HepG2 (cell line): ENCODE results near the gene TRAF3. TPM values are rescaled to one million over a fixed set of nuclear protein-coding genes. Genes with fewer than 3 reads are reported as not detected.
A peak's percentile ranks its signal among the peaks of the same experiment; 100 is the strongest.

ENCODE experiments used
- CENPX ChIP-seq: sonication (generic); formaldehyde crosslinking; IDR thresholded peaks from 2 replicates; pipeline ENCODE4 v1.9.0; 2021; ENCODE audit warnings: mild to moderate bottlenecking, missing genetic modification reagents, moderate library complexity
- GABPA ChIP-seq, 2 experiments: IDR thresholded peaks; 2 replicates each; pipeline ENCODE4 v1.6.1; 2011 to 2016; ENCODE audit warnings: low read depth in 2 of 2, low read length in 1 of 2, missing biosample characterization in 1 of 2, missing genetic modification characterization in 1 of 2
- KLF9 ChIP-seq: IDR thresholded peaks from 2 replicates; pipeline ENCODE4 v1.6.1; 2016; ENCODE audit warnings: low read depth
- MED13 ChIP-seq: sonication (generic); formaldehyde crosslinking; IDR thresholded peaks from 2 replicates; pipeline ENCODE4 v1.5.0; 2020; ENCODE audit warnings: missing genetic modification reagents
- MXI1 ChIP-seq: IDR thresholded peaks from 3 replicates; pipeline ENCODE4 v1.6.1; 2012; ENCODE audit warnings: low read depth, low read length, inconsistent platforms, borderline replicate concordance
- NCOA2 ChIP-seq: sonication (generic); formaldehyde crosslinking; IDR thresholded peaks from 2 replicates; pipeline ENCODE4 v1.8.0; 2022; ENCODE audit warnings: inconsistent platforms
- NFYC ChIP-seq: IDR thresholded peaks from 2 replicates; pipeline ENCODE4 v1.6.1; 2016; ENCODE audit warnings: missing genetic modification reagents, missing compliant biosample characterization
- SPEN ChIP-seq: sonication (generic); formaldehyde crosslinking; IDR thresholded peaks from 2 replicates; pipeline ENCODE4 v1.5.1; 2020; ENCODE audit warnings: low read depth, mild to moderate bottlenecking, missing genetic modification reagents
- ZNF292 ChIP-seq: sonication (generic); formaldehyde crosslinking; IDR thresholded peaks from 2 replicates; pipeline ENCODE4 v1.8.1; 2022; ENCODE audit warnings: mild to moderate bottlenecking, low read depth, missing genetic modification reagents, borderline replicate concordance
- polyA plus RNA-seq, 8 experiments: library from polyadenylated mRNA; depleted of rRNA in 3 of 8; stranded (reverse) in 7 of 8; unstranded in 1 of 8; fragments of >200 nt; fragmentation: Illumina TruSeq in 4 of 8; extraction: Trizol in 4 of 8; gene quantifications; 2 replicates each; pipeline versions ENCODE4 v1.2.1 to v1.2.3, GENCODE V29; 2011 to 2016; ENCODE audit warnings: low read depth in 4 of 8, missing spikeins in 1 of 8, mixed read lengths in 1 of 8; ENCODE audit not compliant: insufficient read depth in 1 of 8
- total RNA-seq, 5 experiments: library from RNA; depleted of rRNA; stranded (reverse); fragments of >200 nt; fragmentation: Illumina TruSeq; extraction: Trizol; gene quantifications; 2 replicates each; pipeline ENCODE4 v1.2.3, GENCODE V29; 2016; ENCODE audit warnings: low read depth in 1 of 5
- TF ChIP-seq, protein P1 (sequence below): sonication (generic); formaldehyde crosslinking; IDR thresholded peaks from 2 replicates; pipeline ENCODE4 v1.4.0; 2020; ENCODE audit warnings: missing genetic modification reagents
- TF ChIP-seq, protein P2 (sequence below): sonication (generic); formaldehyde crosslinking; IDR thresholded peaks from 2 replicates; pipeline ENCODE4 v1.8.1; 2023; ENCODE audit warnings: mild to moderate bottlenecking, missing genetic modification reagents
- TF ChIP-seq, protein P3 (sequence below): sonication (generic); formaldehyde crosslinking; IDR thresholded peaks from 2 replicates; pipeline ENCODE4 v1.4.0; 2020; ENCODE audit warnings: mild to moderate bottlenecking, missing genetic modification reagents
- TF ChIP-seq, protein P4 (sequence below), 2 experiments: sonication (generic) in 1 of 2; formaldehyde crosslinking in 1 of 2; IDR thresholded peaks; 2 replicates each; pipeline versions ENCODE4 v1.4.0 to v1.6.1; 2016 to 2020; ENCODE audit warnings: borderline replicate concordance in 1 of 2, low read depth in 1 of 2, mild to moderate bottlenecking in 1 of 2, missing genetic modification reagents in 1 of 2
- TF ChIP-seq, protein P5 (sequence below): IDR thresholded peaks from 2 replicates; pipeline ENCODE4 v1.6.1; 2016
- TF ChIP-seq, protein P6 (sequence below): sonication (generic); formaldehyde crosslinking; IDR thresholded peaks from 2 replicates; pipeline ENCODE4 v1.8.0; 2022; ENCODE audit warnings: mild to moderate bottlenecking, missing genetic modification reagents, moderate library complexity
- TF ChIP-seq, protein P7 (sequence below), 2 experiments: fragments of 450-650 bp in 1 of 2; sonication (generic) in 1 of 2; formaldehyde crosslinking; IDR thresholded peaks; 2 replicates each; pipeline versions ENCODE4 v1.5.0 to v1.8.0; 2020 to 2022; ENCODE audit warnings: mild to moderate bottlenecking in 1 of 2, missing genetic modification reagents in 1 of 2

The TRAF3 gene
- total and polyA plus RNA-seq, 2 of the 13 experiments (the other 11 are each of a cell fraction or from before 2014, with no cell fraction given), result 6.9 to 12.2 TPM

DNA sequence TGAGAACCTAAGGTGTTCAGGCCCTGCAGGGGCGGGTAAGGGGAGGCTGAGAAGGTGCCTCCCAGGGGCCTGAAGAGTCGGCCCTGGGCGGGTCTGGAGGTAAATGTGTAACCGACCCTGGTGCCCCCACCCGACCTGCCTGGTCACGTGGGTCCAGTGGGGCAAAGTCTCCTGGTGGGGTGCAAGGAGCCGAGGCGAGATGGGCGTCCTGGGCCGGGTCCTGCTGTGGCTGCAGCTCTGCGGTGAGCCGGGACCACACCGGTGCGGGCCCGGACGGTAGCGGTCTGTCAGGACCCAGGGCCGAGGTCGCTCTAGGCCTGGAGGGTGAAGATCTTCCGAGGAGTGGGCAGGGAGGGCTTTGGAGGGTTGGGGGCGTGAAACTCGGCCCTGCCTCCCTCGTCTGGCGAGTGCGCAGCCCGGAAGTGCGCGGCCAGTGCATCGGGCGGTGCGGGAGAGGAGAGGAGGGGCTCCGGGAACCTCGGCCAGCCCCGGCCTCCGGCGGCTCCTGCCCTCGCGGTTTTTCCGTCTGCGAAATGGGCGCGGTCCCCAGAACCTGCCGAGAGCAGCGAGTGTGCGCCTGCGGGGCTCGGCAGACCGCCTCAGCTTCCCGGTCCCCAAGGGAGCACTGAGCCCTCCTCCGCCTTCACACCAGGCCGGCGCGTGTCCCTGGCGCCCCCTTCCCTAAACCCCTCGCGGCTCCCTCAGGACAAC is 145.4 kb downstream of the TRAF3 start, which contains the start of gene AMN (continued):
- TF ChIP-seq, protein P1, sequence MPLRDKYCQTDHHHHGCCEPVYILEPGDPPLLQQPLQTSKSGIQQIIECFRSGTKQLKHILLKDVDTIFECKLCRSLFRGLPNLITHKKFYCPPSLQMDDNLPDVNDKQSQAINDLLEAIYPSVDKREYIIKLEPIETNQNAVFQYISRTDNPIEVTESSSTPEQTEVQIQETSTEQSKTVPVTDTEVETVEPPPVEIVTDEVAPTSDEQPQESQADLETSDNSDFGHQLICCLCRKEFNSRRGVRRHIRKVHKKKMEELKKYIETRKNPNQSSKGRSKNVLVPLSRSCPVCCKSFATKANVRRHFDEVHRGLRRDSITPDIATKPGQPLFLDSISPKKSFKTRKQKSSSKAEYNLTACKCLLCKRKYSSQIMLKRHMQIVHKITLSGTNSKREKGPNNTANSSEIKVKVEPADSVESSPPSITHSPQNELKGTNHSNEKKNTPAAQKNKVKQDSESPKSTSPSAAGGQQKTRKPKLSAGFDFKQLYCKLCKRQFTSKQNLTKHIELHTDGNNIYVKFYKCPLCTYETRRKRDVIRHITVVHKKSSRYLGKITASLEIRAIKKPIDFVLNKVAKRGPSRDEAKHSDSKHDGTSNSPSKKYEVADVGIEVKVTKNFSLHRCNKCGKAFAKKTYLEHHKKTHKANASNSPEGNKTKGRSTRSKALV (CRISPR knock-in tag), result no peak; the same call in 1 of the 2 replicates
- TF ChIP-seq, protein P2, sequence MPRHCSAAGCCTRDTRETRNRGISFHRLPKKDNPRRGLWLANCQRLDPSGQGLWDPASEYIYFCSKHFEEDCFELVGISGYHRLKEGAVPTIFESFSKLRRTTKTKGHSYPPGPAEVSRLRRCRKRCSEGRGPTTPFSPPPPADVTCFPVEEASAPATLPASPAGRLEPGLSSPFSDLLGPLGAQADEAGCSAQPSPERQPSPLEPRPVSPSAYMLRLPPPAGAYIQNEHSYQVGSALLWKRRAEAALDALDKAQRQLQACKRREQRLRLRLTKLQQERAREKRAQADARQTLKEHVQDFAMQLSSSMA, result no peak
- TF ChIP-seq MXI1 (peak; percentile 46; the same call in 1 of the 3 replicates), GABPA (IDR thresholded peaks at IDR 0.05; ENCODE audit: low read depth, low read length) (peak; percentile 42; the same call in 1 of the 2 replicates), GABPA (CRISPR knock-in tag; IDR thresholded peaks at IDR 0.05; ENCODE audit: low read depth) (no peak; the same call in 1 of the 2 replicates), CENPX (no peak), NCOA2 (CRISPR knock-in tag) (peak; percentile 67; the same call in 1 of the 2 replicates), SPEN (CRISPR knock-in tag) (peak; percentile 81; the same call in 1 of the 2 replicates), MED13 (0 out of 2 replicates have a peak, but pooled peaks have one; percentile 53), NFYC (CRISPR knock-in tag) (peak; percentile 30; the same call in 1 of the 2 replicates), KLF9 (CRISPR knock-in tag) (0 out of 2 replicates have a peak, but pooled peaks have one; percentile 38), ZNF292 (CRISPR knock-in tag) (peak; percentile 83)
- TF ChIP-seq, protein P3, sequence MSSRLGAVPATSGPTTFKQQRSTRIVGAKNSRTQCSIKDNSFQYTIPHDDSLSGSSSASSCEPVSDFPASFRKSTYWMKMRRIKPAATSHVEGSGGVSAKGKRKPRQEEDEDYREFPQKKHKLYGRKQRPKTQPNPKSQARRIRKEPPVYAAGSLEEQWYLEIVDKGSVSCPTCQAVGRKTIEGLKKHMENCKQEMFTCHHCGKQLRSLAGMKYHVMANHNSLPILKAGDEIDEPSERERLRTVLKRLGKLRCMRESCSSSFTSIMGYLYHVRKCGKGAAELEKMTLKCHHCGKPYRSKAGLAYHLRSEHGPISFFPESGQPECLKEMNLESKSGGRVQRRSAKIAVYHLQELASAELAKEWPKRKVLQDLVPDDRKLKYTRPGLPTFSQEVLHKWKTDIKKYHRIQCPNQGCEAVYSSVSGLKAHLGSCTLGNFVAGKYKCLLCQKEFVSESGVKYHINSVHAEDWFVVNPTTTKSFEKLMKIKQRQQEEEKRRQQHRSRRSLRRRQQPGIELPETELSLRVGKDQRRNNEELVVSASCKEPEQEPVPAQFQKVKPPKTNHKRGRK (CRISPR knock-in tag), result no peak
- TF ChIP-seq, protein P4, sequence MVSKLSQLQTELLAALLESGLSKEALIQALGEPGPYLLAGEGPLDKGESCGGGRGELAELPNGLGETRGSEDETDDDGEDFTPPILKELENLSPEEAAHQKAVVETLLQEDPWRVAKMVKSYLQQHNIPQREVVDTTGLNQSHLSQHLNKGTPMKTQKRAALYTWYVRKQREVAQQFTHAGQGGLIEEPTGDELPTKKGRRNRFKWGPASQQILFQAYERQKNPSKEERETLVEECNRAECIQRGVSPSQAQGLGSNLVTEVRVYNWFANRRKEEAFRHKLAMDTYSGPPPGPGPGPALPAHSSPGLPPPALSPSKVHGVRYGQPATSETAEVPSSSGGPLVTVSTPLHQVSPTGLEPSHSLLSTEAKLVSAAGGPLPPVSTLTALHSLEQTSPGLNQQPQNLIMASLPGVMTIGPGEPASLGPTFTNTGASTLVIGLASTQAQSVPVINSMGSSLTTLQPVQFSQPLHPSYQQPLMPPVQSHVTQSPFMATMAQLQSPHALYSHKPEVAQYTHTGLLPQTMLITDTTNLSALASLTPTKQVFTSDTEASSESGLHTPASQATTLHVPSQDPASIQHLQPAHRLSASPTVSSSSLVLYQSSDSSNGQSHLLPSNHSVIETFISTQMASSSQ (IDR thresholded peaks at IDR 0.05; ENCODE audit: low read depth), result peak; percentile 87
- TF ChIP-seq, protein P4 (CRISPR knock-in tag; IDR thresholded peaks at IDR 0.05; ENCODE audit: borderline replicate concordance), result peak; percentile 97
- TF ChIP-seq, protein P5, sequence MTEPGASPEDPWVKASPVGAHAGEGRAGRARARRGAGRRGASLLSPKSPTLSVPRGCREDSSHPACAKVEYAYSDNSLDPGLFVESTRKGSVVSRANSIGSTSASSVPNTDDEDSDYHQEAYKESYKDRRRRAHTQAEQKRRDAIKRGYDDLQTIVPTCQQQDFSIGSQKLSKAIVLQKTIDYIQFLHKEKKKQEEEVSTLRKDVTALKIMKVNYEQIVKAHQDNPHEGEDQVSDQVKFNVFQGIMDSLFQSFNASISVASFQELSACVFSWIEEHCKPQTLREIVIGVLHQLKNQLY (CRISPR knock-in tag), result peak; percentile 85
- TF ChIP-seq, protein P6, sequence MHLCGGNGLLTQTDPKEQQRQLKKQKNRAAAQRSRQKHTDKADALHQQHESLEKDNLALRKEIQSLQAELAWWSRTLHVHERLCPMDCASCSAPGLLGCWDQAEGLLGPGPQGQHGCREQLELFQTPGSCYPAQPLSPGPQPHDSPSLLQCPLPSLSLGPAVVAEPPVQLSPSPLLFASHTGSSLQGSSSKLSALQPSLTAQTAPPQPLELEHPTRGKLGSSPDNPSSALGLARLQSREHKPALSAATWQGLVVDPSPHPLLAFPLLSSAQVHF (CRISPR knock-in tag), result no peak; the same call in 1 of the 2 replicates
- TF ChIP-seq, protein P7, sequence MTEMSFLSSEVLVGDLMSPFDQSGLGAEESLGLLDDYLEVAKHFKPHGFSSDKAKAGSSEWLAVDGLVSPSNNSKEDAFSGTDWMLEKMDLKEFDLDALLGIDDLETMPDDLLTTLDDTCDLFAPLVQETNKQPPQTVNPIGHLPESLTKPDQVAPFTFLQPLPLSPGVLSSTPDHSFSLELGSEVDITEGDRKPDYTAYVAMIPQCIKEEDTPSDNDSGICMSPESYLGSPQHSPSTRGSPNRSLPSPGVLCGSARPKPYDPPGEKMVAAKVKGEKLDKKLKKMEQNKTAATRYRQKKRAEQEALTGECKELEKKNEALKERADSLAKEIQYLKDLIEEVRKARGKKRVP (CRISPR knock-in tag; IDR thresholded peaks at IDR 0.05), result no peak
